ENCODE measurements around the gene PTGER3.
A peak's percentile ranks its signal among the peaks of the same experiment; 100 is the strongest.

PTGER3 gene

DNA sequence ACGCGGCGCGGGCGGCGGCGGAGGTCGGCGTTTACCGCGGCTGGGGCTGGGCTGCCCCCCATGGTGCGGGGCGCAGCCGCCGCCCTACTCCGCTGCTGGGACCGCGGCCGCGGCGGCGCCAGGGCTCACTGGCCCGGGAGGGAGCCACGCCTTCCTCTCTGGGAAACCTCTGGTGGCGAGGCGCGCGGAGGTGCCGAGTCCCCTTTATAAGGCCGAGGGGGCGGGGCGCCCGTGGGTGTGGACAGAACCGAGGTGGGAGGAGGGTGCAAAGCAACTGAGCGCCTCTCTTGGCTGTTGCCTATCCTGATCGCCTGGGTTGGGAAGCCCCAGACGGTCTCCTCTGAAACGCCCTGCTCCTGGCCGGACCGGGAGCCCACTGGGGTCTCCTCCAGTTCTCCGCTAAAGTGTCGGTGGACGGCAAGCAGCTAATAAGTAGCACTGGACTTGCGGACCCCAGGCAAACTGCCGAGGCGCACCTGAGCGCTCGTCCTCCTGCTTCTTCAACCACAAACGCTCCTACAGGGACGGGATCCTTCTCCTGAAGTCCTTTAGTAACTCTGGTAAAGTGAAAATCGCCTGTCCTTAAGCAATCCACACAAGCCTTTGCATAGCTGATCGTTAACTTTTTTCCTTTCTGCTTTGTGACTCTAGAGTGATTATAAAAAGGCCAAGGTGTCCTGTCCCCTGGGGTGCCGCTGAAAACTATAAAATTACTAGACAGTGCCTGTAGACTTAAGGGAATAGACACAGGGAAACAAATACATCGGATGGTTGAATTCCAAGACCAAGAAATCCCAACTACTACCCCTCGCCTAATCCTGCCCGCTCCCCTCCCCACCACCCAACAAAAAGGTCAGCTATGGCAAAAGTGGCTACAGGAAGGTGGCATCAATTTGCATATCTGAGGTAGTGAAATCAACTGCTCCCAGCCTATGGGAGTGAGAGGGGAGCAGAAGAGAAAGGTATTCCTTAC lies at the start of gene PTGER3:
Gene PTGER3 (minus strand): TSS at position 182 of the 973 bp plus-strand sequence. CDS start 239 bp downstream, outside the sequence.
- peak; percentile 68 for DNase-seq

DNA sequence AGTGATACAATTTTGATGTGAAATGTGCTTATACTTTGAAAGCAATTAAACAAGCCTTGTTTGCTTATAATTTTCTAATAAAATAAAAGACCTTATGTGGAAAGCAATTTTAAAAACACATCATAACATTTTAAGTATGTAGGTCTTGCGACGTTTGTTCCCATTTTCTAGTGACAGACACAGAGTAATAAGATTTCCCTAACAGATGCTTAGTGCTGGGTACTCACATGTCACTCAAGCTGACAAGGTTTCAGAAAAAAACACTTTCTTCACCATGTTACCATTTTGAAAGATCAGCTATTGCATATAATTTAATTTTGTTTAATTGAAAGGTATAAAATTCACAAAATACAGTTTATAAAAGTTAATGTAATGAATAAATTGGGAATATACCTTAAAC lies 47.3 kb upstream of the PTGER3 start:
- no peak for DNase-seq

DNA sequence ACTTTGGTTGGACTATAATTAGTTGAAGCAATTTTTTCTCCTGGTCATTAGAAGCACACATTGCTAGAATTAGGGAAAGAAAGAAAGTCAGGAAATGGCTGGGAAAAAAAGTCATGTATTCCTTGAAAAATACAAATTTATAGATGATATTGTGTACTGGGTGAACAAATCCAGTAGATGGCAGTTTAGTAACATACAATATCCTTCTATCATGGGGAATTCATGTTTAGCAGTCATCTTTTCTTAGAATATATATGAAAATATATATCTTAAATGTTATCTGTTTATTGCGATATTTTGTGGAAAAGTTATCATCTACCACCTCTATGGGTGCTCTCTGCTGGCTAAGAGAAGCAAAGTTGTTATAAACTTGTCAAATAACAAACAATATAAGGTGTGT lies 46.3 kb upstream of the PTGER3 start:
- no peak for DNase-seq

DNA sequence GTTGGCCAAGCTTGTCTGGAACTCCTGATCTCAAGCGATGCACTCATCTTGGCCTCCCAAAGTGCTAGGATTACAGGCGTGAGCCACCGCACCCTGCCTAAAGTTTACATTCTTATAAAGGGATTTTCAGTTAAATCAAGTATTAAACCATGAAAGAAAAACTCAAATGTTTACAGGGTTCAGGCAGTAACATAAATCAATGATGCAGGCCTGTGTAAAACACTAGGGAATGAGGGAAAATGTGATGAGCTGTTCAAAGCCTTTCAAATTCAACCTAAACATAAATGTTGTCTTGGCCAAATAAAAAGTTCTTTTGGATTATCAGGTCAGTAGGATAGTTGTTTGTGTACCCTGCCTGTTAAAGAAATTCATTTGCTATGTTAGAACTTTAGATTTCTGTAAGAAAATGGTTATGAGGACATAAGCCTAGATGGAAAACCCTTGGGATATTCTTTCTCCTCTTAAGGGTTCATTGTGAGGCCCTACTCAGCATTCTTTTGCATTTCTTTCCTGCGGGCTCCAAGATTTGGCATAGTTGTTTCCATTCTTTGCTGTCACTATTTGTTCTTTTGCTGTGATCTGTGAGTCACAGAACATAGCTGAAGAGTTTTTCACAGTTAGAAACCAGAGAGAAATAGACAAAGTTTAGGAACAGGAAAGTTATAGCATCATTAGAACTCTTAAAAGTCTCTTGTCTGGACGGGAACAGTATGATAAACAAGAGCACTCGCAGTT lies 42.1 kb upstream of the PTGER3 start:
- no peak for DNase-seq

DNA sequence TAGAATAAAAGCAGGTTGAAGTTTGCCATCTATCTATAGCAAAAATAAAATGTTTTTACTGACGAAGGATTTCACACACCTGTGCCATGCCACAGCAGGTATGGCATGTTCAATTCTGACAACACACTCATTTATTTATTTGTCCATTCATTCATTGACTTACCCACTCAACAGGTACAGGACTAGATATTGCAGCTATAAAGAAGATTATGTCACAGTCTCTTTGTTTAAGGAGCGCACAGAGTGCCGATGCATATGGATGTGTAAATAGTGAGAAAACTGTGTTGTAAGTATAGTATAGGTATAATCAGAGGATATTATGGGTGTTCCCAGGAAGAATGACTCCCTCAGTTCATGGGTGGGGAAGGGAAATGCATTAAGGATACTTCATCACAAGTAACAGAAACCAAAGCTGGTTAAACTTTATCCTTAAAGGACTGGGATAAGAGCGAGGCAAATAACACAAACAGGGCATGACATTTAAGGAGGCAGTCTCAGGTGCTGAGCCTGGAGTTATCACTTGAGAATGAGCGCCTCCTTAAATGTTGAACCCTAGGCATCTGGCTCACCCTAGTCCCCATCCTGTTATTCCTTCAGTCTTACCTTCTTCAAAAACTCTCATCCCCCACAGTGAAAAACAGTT lies 41.1 kb upstream of the PTGER3 start:
- DNase-seq = no peak

DNA sequence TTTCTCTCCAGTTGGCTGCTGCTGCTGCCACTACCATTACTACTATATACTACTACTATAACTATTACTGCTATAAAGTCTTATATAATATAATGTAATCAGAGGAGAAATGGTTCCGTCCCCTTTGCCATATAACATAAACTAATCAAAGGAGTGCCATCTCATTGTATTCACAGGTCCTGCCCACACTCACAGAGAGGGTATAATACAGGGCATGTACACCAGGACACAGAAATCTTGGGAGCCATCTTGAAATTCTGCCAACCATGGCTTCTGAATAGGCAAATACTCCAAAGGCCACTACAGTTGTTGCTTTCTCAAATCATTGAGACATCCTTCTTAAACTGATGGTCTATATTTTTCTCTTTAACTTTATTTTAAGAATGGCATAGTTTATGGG lies 40.1 kb upstream of the PTGER3 start:
- DNase-seq = no peak

- DNase-seq = no peak
These were observed 39.4 kb upstream of the PTGER3 start for GRCh38 chr1:71087060-71087459.

DNA sequence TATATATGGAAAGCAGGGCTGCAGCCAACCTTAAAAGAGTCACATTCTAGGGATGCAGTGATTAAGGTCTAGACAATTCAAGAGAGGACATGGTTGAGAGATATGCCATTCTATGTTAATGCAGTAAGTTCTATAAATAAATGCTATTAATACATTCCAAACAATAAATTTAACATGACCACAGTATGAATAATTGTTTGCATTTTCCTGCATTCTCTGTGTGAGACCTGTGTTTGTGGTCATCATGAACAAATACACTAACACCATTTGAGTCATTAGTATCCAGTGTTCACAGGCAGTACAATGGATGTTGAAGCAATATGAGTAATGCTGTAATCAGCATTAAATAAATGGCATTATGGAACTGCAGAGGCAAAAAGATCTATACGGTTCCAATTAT lies 38.7 kb upstream of the PTGER3 start:
- no peak for DNase-seq

DNA sequence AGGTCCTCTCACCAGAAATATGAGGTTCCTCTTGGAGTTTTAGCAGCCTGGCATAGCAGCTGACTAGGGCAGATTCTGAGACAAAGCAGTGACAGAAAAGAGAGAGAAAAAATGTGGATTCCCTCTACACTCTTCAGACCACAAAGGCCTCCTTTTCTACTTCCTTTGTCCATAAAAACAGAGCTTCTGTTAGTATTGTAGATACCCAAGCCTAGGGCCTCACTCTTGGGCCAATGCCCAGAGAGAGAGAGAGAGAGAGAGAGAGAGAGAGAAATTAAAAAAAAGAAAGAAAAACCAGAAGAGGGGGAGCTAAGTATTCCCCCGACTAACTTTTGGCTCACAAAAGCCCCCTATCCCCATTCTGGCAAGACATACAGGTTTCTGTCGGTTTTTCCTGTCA lies 35.7 kb upstream of the PTGER3 start:
- no peak for DNase-seq

DNA sequence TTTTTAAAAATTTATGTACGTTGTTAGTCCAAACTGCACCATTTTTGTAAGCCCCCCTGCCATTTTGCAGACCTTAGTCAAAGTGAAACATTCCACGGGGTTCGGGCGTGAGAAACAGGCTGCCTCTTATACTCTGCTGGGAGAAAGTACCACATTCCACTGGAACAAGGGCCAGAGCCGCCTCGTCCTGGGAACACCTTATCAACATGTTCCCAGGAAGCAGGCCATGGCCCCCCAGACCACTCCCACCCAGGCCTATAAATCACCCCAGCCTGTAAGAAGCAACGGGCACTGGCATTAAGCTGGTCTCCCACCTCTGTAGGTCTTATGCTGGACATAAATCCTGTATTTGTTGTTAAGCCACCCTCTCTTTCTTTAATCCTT lies 34.1 kb upstream of the PTGER3 start:
- DNase-seq = no peak

- peak; percentile 91 for DNase-seq
These were observed 33.4 kb upstream of the PTGER3 start, which contains the start of gene ZRANB2 for GRCh38 chr1:71080739-71081696. Gene ZRANB2 (minus strand): TSS chr1:71081035. CDS start chr1:71080995, 40 bp downstream.

GRCh38 chr1:71080230-71080738 lies 32.7 kb upstream of the PTGER3 start:
- no peak for DNase-seq

DNA sequence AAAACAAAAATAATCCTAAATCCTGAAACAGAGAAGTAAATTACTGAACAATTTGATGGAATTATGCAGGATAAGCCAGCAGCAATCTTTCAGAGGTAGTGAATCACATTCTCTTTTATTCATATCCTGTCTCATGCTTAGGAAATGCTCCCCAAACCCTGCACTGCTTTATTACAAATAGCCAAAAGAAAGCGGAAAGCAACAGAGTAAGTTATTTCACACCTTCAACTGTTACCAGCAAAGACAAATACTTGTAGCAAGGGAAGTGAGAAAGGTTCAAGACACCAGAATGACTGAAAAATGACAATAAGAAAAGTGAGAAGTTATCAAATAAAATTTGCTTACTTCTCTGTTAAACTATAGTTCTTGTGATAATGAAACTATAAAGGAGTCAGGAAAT lies 27.1 kb upstream of the PTGER3 start:
- DNase-seq = no peak

DNA sequence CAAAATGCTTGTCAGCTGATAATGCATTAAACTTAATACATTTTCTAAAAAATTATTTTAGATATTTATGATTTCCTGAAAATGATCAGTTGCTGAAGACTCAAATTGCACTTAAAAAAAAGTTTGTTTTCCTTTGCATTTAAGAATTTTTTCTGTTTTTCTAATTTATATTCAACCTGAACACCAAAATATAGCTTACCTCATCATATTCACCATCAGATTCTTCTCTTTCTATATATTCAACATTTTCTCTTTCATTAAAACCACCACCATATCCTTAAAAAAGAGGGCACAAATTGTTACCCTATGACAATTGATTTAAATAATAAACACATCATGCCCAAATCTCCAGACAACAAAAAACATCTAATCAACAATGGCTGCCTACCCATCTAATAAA lies 24.7 kb upstream of the PTGER3 start:
- DNase-seq = no peak

- no peak for DNase-seq
These were observed 24.1 kb upstream of the PTGER3 start for GRCh38 chr1:71071720-71072119.

DNA sequence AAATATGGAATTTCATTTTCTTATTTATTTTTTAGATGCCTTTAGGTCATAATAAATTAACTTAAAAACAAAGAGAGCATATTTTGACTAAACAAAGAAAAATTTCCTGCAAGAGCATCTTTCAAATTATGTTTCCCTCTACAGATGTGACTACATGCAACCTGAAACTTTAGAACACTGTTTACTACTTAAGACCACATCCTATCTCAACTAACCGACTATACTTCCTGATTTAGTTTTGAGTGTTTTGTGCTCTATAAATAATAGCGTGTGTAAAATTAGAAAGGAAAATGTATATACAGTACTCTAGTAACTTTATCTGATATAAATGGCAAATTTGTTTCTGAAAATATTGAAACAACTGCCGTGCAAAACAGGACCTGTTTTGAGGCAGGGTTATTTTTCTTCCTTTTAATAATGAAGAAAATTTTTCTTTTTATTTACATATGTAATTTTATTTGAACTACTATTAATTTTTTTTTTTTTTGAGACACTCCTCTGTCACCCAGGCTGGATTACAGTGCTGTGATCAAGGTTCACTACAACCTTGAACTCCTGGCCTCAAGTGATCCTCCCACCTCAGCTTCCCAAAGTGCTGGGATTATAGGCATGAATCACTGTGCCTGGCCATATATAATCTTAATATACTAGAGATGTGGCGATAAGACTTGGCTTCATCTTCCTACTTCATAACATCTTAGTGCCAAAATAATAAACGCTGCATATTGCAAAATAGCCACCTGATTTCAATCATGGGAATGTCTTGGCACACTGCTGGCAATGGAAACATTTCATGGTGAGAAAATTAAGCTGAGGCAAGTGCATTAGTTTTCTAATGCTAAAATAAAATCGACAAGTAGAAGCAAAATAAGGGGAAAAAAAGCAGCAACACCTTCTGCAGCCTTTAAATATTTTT lies 21.0 kb upstream of the PTGER3 start:
- no peak for DNase-seq

DNA sequence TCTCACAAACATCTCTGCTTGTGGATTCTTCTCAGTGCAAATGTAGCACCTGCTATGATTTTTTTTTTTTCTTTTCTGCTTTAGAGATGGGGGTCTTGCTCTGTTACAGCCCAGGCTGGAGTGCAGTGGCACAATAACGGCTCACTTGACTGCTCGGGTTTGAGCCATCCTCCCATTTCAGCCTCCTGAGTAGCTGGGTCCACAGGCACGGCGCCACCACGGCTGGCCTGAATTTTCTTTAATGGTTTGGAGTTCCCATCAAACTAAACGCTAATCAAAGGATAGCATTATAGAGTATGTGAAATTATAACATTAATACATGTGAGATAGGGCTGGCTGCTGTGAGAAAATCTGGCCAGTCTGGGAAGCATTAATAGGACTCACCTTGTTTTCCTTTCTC lies 7.2 kb upstream of the PTGER3 start:
- DNase-seq = no peak

- no peak for DNase-seq
These were observed 6.7 kb upstream of the PTGER3 start for GRCh38 chr1:71054281-71054731.

GRCh38 chr1:71053758-71054157 lies 6.1 kb upstream of the PTGER3 start:
- DNase-seq = no peak

GRCh38 chr1:71053146-71053545 lies 5.5 kb upstream of the PTGER3 start:
- DNase-seq = no peak
